SU-DHL-6 (cell line): ENCODE measurements around the gene ZNF772.

ENCODE experiments used
- CTCF ChIP-seq: fragments of 200-600 bp; sonication (generic); IDR thresholded peaks from one replicate; pipeline ENCODE4 v1.5.1; 2017; ENCODE audit warnings: antibody characterized with exemption, mild to moderate bottlenecking, low read length, moderate library complexity; ENCODE audit not compliant: insufficient read depth, poor library complexity, severe bottlenecking
- EZH2phosphoT487 ChIP-seq: fragments of 200-600 bp; sonication (generic), shearing (Covaris generic); conservative IDR thresholded peaks from 2 replicates; pipeline ENCODE4 v1.6.1; 2018; ENCODE audit warnings: mild to moderate bottlenecking, antibody characterized with exemption, low read length, moderate library complexity, mixed read lengths

GRCh38 chr19:57515255-57515654, 37.9 kb upstream of the ZNF772 start:
- TF ChIP-seq CTCF (no peak), EZH2phosphoT487 (no peak)
